AG10803 (cell line): ENCODE measurements around the gene C4orf36.

Source experiments
- DNase-seq: peaks from one replicate; pipeline ENCODE4 v3.0.0; 2010; ENCODE audit warnings: low read depth
- H3K4me3 ChIP-seq: 2 replicates; pipeline ENCODE4 v1.5.1; 2011; ENCODE audit warnings: mild to moderate bottlenecking, low read length, control low read depth
- CTCF ChIP-seq: conservative IDR thresholded peaks from 2 replicates; pipeline ENCODE4 v1.5.1; 2011; ENCODE audit warnings: mild to moderate bottlenecking, low read length, control low read depth, inconsistent platforms

C4orf36 gene

GRCh38 chr4:86891762-86892635 lies at the start of gene C4orf36:
TSS of gene C4orf36 (minus strand) at chr4:86892422. CDS start at chr4:86891520, 902 bp downstream.
- peak; percentile 40 for DNase-seq
- peak within 1 kb of the TSS; percentile 68 for H3K4me3 ChIP-seq
- no peak for TF ChIP-seq CTCF

- no peak overlapping the region for H3K4me3 ChIP-seq
- DNase-seq: no peak
- TF ChIP-seq CTCF: no peak
Observed at GRCh38 chr4:86940920-86941460, 48.8 kb upstream of the C4orf36 start.

- TF ChIP-seq CTCF: no peak
- H3K4me3 ChIP-seq: no peak overlapping the region
- peak; percentile 37 for DNase-seq
Observed at GRCh38 chr4:86939729-86940575, 47.7 kb upstream of the C4orf36 start.

- no peak overlapping the region for H3K4me3 ChIP-seq
- TF ChIP-seq CTCF: no peak
- DNase-seq: no peak
Observed at GRCh38 chr4:86938771-86939520, 46.7 kb upstream of the C4orf36 start.

GRCh38 chr4:86935853-86936733 lies 43.9 kb upstream of the C4orf36 start:
- peak overlapping the region; percentile 91 for H3K4me3 ChIP-seq
- no peak for TF ChIP-seq CTCF
- peak; percentile 60 for DNase-seq

GRCh38 chr4:86935566-86935852 lies 43.3 kb upstream of the C4orf36 start:
- no peak for TF ChIP-seq CTCF
- no peak for DNase-seq
- peak overlapping the region; percentile 91 for H3K4me3 ChIP-seq
